ENCODE results near the gene TJP3. TPM values are rescaled to one million over a fixed set of nuclear protein-coding genes. Genes with fewer than 3 reads are reported as not detected.
"Not testable (repeated sequence)": the region's sequence is repeated elsewhere in the genome, so short reads cannot be mapped to it uniquely, and the experiment has no call there.

TJP3 gene
- total RNA-seq, 1 donor from 2014 or later, result 0.22 TPM

GRCh38 chr19:3760871-3761361 lies 52.7 kb downstream of the TJP3 start:
- intact Hi-C loops (cut with micrococcal nuclease), result no loop called here

GRCh38 chr19:3761382-3762129 lies 53.4 kb downstream of the TJP3 start, which contains the start of gene APBA3:
APBA3 (minus strand) TSS chr19:3761692; CDS start chr19:3760264, 1,428 bp downstream.
- intact Hi-C loops (cut with micrococcal nuclease), result no loop called here
- peak; percentile 59 for ATAC-seq

More at GRCh38 chr19:3760871-3761361, 52.7 kb downstream of the TJP3 start:
- no peak for ATAC-seq
- DNase-seq, result no peak

GRCh38 chr19:3762130-3762473 lies 53.9 kb downstream of the TJP3 start:
- DNase-seq (no peak), ATAC-seq (no peak)
- intact Hi-C loops (cut with micrococcal nuclease), result no loop called here

More at GRCh38 chr19:3761382-3762129, 53.4 kb downstream of the TJP3 start, which contains the start of gene APBA3:
- DNase-seq, result peak; percentile 97

- ATAC-seq (peak; percentile 96), DNase-seq (peak; percentile 100)
- intact Hi-C loops (cut with micrococcal nuclease), result no loop called here
Measured at GRCh38 chr19:3762501-3763459, 54.6 kb downstream of the TJP3 start, which contains the start of gene MRPL54. MRPL54 (plus strand) TSS chr19:3762682; CDS start chr19:3762701, 19 bp downstream.

GRCh38 chr19:3765121-3765520 lies 56.9 kb downstream of the TJP3 start:
- intact Hi-C loops (cut with micrococcal nuclease), result no loop called here
- DNase-seq, result no peak
- no peak for ATAC-seq

- intact Hi-C loops (cut with micrococcal nuclease); ATAC-seq; DNase-seq: not testable (repeated sequence)
Measured at GRCh38 chr19:3765757-3766156, 57.6 kb downstream of the TJP3 start.

- DNase-seq, result no peak
- intact Hi-C loops (cut with micrococcal nuclease), result no loop called here
Measured at GRCh38 chr19:3766520-3766919, 58.3 kb downstream of the TJP3 start.

GRCh38 chr19:3767050-3767449 lies 58.9 kb downstream of the TJP3 start:
- DNase-seq (no peak), ATAC-seq (no peak)
- intact Hi-C loops (cut with micrococcal nuclease), result no loop called here

More at GRCh38 chr19:3766520-3766919, 58.3 kb downstream of the TJP3 start:
- ATAC-seq, result no peak

GRCh38 chr19:3768015-3768747 lies 60.0 kb downstream of the TJP3 start:
- ATAC-seq (no peak), DNase-seq (no peak)
- intact Hi-C loops (cut with micrococcal nuclease), result no loop called here

- DNase-seq (no peak), ATAC-seq (no peak)
- intact Hi-C loops (cut with micrococcal nuclease), result no loop called here
Measured at GRCh38 chr19:3768748-3769099, 60.5 kb downstream of the TJP3 start.

GRCh38 chr19:3769494-3769893 lies 61.3 kb downstream of the TJP3 start:
- ATAC-seq, result no peak
- intact Hi-C loops (cut with micrococcal nuclease), result no loop called here
- DNase-seq, result no peak

GRCh38 chr19:3770136-3770999 lies 62.2 kb downstream of the TJP3 start:
- no peak for ATAC-seq
- no peak for DNase-seq
- intact Hi-C loops (cut with micrococcal nuclease), result no loop called here

GRCh38 chr19:3771000-3771905 lies 63.1 kb downstream of the TJP3 start:
- no peak for ATAC-seq
- no peak for DNase-seq

GRCh38 chr19:3771906-3772455 lies 63.8 kb downstream of the TJP3 start, which contains the start of gene RAX2:
RAX2 (minus strand) TSS chr19:3772228; CDS start chr19:3771742, 486 bp downstream.
- ATAC-seq (no peak), DNase-seq (no peak)
- intact Hi-C loops (cut with micrococcal nuclease), result no loop called here

More at GRCh38 chr19:3771000-3771905, 63.1 kb downstream of the TJP3 start:
- intact Hi-C loops (cut with micrococcal nuclease), result no loop called here

GRCh38 chr19:3773814-3774515 lies 65.8 kb downstream of the TJP3 start:
- intact Hi-C loops (cut with micrococcal nuclease), result no loop called here
- no peak for ATAC-seq
- DNase-seq, result no peak

All from left ventricle myocardium superior (tissue), 1 donor.